ENCODE results near the gene SWAP70. TPM values are rescaled to one million over a fixed set of nuclear protein-coding genes. Genes with fewer than 3 reads are reported as not detected.

Gene SWAP70
- total RNA-seq, 2 experiments from 2014 or later: 8.4 to 10.2 TPM

DNA sequence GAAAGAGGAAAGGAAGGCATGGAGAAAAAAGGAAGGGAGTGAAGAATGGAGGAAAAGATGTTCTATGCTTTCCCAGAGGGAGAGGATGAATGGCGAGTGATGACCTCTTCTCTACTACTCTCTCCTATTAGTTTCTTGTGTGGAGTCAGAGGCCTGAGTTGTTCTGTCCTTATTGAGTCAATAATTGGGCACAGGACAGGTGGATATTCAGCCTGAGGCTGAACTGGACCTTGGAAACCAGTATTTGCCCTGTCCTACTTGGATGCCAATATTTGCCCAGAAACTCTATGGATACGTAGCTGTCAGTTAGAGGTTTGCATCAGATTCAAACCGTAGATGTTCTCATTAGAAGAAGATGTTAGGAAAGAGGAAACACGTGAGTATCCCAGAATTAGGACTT lies 17.6 kb upstream of the SWAP70 start:
- POLR2A ChIA-PET: no interaction called here

DNA sequence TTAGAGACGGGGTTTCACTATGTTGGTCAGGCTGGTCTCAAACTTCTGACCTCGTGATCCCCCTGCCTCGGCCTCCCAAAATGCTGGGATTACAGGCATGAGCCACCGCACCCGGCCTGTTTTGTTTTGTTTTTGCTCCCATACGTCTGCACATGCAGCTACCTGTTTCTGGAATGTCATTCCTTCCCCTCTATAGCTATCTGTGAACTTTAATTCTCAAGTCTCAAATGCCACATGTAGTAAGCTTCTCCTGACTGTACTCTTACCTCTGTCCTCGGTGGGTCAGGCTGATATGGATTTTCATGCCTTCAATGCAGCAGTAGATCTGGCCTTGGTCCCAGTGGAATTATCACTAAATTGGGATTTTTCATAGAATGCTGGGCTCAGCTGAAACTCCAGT lies 12.4 kb upstream of the SWAP70 start:
- ChIA-PET POLR2A (no interaction called here), CTCF (no interaction called here)

More for the DNA sequence above, 17.6 kb upstream of the SWAP70 start:
- CTCF ChIA-PET: no interaction called here

DNA sequence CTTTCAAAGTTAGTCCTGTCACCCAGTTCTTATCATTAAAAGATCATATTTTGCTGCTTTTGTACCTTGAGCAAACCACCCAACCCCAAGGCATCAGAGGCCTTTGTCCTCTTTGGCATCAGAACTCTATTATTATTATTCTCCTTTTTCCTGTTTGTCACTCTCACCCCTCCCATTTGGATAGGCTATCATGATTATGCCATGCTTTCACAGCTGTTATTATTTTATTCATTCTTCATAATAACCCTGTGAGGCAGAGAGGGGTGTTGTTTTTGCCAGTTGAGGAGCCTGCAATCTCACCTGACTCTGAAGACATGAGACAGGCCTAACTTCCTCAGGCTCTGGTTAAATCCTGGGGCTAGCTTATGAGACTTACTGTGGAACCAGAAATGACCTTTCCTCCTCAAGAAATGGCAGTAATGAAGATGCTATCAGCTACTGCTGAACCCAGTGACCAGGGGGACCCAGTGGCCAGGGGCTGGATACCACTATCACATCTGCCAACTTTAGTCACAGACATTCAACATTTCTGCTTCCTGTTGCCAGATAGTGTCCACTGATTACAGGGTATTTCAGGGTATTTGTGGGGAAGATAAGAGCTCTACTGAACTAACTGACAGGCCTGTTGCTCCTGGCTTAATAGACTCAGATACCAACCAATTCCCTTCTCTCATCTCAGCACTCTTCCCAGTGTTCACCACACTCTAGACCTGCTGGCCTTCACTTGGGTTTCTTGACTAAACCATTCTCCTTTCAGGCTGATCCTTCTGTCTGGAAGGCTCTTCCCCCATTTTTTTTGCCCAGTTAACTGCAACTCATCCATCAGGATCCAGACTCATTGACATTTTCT lies 11.8 kb upstream of the SWAP70 start:
- ChIA-PET CTCF (interaction anchor here (0.5 kb wide), 1 partner anchor 152 kb away, joined by 3 read pairs; no protein-coding TSS in a partner anchor), POLR2A (no interaction called here)

DNA sequence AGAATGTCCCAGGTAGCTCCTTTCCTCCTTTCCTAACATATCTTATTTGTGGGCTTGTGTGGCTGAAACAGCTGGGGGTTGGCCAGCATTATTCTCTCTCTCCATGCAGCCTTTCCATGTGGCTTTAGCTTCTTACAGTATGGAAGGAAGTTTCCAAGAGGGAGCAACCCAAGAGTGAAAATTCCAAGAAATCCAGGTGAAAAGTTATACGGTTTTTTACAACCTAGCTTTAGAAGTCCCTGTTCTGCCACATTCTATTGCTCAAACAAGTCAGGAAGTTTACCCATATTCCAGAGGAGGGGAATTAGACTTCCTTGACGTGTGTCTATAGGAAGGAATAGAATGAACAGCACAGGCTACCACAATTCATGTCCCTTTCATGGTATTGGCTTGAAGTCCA lies 10.0 kb upstream of the SWAP70 start:
- CTCF ChIA-PET: no interaction called here
- POLR2A ChIA-PET: no interaction called here

DNA sequence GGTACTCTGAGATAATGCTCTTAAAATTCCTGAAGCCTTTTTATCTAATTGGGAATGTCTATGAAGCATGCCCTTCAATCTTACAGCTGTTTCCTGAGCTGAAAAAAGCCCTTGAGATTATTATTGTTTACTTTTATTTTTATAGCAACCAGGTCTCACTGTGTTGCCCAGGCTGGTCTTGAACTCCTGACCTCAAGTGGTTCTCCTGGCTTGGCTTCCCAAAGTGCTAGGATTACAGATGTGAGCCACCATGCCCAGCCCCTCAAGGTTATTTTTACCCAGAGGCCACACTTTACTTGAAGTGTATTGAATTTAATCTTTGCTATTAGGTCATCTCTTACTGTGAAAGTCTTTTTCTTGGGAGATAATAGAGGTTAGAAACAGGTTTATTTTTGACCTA lies 7.0 kb upstream of the SWAP70 start:
- ChIA-PET POLR2A (no interaction called here), CTCF (no interaction called here)

DNA sequence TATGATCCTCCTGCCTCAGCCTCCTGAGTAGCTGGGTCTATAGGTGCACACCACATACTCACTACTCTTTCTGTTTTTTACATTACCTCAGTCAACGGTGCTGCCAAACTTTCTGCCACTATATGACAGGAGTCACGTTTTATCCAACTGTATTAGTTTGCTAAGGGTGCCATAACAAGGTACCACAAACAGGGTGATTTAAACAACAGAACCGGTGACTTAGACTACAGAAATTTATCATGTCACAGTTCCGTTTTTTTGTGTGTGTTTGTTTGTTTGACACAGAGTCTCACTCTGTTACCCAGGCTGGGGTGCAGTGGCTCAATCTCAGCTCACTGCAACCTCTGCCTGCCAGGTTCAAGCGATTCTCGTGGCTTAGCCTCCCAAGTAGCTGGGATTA lies 6.3 kb upstream of the SWAP70 start:
- ChIA-PET CTCF (no interaction called here), POLR2A (no interaction called here)

DNA sequence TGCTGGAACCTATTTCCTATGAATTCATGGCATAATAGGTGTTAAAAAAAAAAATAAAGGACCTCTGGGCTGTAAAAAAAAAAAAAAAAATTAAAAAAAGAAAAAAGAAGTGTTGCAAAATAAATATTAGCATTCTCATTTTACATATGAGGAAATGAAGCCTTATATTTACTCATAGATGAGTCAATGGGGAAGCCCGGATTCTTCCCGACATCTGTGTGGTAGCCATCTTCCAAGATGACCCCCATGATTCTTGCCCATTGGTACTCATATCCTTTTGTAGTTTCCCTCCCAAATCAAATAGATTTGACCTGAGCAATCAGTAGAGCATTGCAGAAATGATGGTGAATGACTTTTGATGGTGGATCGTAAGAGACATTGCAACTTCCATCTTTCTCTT lies 3.0 kb upstream of the SWAP70 start:
- ChIA-PET CTCF (no interaction called here), POLR2A (no interaction called here)

DNA sequence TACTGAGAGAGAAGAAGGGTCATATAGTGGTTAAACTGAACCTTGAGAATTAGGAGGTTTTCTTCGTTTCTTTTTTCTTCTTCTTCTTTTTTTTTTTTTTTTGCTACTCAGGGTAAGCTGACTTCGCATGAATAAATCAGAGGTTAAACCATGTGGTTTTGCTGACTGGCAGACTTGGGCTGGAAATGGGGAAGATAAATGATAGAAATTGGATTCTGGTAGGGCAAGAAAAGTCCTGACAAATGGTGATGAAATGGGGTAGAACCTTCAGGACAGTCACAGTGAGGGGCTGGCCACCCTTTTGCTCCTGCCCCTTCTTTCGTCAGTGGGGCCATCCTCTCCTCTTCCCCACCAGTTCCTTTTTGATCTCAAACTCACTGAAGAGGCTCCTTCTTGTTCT lies 1.6 kb upstream of the SWAP70 start:
- ChIA-PET POLR2A (no interaction called here), CTCF (interaction anchor here (0.6 to 1.0 kb wide), 2 partner anchors 13 to 49 kb away, joined by 3 read pairs; no protein-coding TSS in a partner anchor)

DNA sequence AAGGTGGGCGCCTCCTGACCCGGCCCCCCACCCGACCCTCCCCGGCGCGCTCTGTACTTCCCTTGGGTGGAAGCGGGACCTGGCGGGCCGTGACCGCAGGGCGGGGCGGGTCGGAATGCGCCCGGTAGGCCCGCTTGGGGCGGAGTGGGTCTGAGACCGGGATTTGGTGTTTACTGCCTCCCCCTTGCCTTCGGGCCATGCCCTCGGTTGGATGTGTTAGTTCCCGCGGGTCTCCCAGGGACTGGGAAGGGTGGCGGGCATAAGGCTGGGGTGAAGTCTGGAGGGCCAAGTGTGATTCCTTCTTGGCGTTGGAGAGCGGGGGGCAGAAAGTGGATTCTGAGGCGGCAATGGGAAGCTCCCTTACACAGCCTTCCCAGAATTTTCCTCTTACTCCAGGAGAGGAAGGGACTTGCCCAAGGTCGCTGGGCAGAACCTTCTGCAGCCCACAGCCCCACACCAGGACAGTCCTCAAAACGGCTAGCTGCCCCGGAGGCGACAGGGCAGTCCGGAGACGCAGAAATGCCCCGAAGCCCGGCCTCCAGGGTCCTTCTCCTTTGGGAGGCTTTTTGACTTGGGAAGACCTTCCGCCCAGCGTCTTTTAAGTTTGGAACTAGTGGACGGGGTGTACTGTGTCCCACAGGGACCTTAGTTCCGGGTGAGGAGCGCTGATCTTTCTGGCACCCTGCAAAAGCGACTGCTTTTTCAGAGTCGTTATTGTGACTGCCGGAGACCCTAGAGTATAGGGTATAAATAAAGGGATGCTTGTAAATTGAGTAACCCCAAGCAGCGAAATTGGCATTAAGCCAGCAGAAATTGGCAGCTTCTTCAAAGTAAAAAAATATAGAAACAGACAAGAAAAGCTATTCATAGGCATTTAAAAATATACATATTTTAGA lies 647 bp downstream of the SWAP70 start:
- POLR2A ChIA-PET: interaction anchor here (0.6 to 0.7 kb wide), 2 partner anchors 14 to 91 kb away, joined by 3 read pairs; partner anchors contain the start of gene WEE1
- CTCF ChIA-PET: interaction anchor here (1.2 kb wide), 1 partner anchor 52 kb away, joined by 4 read pairs; no protein-coding TSS in a partner anchor

DNA sequence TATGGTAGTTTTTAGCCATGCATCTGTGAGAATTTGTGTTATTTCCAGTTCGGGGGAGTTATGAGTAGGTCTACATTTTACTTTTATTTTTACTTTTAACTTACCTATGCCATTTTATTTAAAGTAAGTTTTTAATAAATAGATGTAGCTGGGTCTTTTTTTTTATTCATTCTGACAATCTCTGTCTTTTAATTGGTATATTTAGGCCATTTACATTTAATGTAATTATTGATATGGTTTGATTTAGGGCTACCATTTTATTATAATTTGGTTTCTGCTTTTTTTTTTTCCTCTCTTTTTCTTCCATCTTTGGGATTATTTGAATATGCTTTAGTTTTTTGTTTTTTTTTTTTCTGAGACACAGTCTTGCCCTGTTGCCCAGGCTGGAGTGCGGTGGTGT lies 1.9 kb downstream of the SWAP70 start:
- ChIA-PET POLR2A (interaction anchor here (0.5 kb wide), 1 partner anchor 192 kb away, joined by 3 read pairs; no protein-coding TSS in a partner anchor), CTCF (no interaction called here)

DNA sequence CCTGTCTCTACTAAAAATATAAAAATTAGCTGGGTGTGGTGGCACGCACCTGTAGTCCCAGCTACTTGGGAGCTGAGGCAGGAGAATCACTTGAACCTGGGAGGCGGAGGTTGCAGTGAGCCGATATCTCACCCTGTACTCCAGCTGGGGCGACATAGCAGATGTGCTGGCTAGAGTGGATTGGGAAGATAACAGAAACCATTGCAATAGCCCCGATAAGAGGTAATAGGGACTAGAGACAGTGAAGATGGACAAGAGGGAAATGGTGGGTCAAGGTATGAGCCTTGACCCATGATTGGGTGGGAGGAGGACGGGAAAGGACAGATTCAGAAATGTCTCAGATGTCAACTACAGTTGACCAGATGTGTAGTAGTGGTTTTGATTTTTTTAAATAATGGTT lies 6.1 kb downstream of the SWAP70 start:
- ChIA-PET CTCF (interaction anchor here (1.5 kb wide), 1 partner anchor 13 kb away, joined by 3 read pairs; no protein-coding TSS in a partner anchor), POLR2A (interaction anchor here (0.9 kb wide), 1 partner anchor 208 kb away, joined by 5 read pairs; no protein-coding TSS in a partner anchor)

DNA sequence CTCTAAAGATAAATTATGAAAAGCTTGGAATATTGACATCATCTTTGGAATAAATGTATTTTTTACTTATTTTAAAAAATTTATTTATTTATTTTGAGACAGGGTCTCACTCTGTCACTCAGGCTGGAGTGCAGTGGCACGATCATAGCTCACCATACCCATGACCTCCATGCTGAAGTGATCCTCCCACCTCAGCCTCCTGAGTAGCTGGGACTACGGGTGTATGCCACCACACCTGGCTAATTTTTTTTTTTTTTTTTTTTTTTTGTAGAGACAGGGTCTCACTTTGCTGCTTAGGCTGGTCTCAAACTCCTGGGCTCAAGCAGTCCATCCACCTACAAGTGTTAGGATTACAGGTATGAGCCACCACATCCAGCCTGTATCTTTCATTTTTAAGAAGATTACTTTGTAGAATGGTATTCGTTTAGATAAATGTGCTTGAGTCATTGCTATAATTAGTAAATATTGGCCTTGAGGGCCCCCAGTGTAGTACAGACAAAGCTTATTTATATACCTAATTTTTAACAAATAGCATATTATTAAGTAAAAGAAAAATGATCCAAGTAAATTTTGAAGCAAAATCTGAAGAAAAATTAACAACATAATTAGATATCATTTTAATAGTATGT lies 8.5 kb downstream of the SWAP70 start:
- POLR2A ChIA-PET: no interaction called here
- CTCF ChIA-PET: interaction anchor here (0.7 kb wide), 2 partner anchors 75 to 515 kb away, joined by 3 read pairs; no protein-coding TSS in a partner anchor

DNA sequence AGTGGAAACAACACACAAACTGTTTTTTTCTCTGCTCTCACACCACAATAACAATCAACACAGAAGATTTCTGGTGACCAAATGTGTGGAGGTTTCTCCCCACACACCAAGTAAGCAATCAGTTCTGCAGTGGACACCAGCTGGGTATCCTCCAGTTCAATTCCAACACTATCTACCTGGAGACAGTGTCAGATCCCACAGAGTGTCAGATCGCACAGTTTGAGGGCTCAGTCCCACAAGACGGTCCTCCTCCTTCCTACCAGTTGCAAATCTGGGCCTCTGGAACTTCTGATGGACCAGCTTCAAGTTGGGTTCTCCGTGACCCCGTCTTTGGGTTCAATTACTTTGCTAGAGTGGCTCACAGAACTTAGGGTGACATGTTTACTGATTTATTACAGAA lies 9.0 kb downstream of the SWAP70 start:
- ChIA-PET CTCF (no interaction called here), POLR2A (no interaction called here)

DNA sequence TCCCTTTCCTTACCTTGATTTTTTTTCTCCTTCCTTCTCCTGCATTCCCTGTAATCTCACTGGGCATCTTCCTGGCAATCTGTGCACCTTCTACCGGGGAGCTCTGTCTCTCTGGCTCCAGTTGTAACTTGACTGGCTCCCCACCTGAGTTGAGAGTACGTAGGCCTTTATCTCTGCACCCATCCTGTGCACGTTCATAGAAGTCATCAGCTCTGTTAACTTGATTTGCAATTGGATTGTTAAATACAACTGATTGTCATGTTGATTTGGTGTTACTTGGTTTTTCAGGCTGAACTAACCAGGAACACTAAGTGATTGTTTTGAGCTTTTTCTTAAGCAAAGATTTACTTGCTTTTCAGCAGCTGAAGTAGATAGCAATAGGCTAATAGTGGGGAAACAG lies 11.8 kb downstream of the SWAP70 start:
- ChIA-PET POLR2A (no interaction called here), CTCF (no interaction called here)

DNA sequence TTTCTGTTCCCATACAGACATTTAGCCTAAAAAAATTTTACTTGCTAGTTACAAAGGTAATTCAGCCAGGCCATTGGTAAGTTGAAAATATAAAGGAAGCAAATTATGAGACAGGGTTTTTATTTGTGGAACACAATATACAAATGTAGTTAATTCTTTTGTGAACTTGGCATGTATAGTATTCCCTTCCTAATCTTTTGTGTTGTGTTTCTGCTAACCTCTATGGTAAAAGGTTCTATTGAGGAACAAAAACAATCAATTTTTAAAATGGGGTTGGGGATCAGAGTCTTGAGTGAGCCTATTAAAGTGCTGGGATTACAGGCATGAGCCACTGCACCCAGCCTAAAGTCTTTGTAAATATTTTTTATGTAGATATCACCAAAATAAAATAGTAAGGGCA lies 14.1 kb downstream of the SWAP70 start:
- ChIA-PET CTCF (no interaction called here), POLR2A (no interaction called here)

DNA sequence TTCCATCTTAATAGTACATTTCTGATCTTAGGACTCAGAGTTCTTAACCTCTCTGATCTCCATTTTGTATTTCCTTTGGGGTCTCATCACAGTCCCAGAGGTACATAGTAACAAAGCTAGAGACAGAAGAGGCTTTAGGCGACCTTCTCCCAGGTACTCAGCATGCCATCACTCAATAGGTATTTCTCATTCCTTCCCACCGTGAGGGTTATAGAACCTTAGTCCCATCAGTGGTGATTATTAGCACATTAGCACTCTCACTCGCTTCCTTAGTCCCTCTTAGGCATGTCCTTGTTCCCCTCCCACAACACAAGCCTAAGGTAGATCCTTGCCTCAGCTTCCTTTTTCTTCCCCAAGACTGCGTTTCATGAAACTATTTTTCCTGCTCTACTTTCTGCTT lies 14.7 kb downstream of the SWAP70 start:
- CTCF ChIA-PET: no interaction called here
- POLR2A ChIA-PET: interaction anchor here (0.7 kb wide), 1 partner anchor 15 kb away, joined by 3 read pairs; the partner anchor contains the start of gene SWAP70

DNA sequence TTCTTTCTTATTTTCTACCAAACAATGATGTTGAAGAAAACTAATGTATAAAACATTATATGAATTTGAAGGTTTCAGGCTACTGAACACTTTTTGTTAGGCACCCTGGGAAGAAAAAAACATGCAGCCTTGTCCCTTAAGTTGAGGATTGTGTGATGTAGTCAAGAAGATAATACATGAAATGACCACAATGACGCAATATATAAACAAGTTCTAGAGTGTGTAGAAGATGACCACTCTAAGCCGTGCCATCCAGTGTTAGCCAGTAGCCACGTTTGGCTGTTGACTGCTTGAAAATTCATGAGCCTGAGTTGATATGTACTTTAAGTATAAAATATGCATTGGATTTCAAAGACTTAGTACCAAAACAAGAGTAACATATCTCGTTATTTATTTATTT lies 16.2 kb downstream of the SWAP70 start:
- ChIA-PET POLR2A (no interaction called here), CTCF (no interaction called here)

DNA sequence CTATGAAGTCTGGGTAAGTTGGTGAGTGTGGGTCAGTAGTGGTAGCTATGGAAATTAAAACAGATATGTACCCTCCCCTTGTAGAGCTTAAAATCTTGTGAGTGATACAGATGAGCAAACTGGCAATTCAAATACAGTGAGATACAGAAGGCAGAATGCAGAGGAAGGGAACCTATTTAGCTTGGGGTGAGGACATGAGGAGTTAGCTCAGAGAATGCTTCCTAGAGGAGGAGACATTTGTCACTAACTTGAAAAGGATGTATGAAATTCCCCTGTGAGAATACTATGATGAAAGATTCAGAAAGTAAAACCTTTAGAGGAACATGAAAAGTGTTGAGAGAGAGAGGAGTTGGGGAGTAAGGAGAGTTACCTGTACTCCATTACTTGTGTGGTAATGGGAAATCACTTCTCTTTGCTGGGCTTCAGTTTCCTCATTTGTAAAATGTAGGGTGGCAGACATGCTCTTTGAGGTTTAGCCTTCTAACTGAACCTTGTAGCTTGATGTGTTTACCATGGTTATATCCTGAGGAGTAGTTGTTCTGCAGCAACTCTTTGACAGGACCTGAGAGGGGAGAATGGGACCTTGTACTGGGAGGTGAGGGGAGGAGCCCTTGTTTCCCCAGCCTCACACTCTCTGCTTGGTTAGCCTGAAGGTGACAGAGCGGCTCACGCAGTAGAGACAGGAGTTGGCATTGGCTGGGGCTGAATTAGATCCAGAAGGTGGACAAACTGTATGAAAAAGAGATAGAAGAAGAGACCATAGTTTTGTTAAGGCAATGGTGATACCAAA lies 17.9 kb downstream of the SWAP70 start:
- ChIA-PET POLR2A (no interaction called here), CTCF (interaction anchor here (1.0 kb wide), 1 partner anchor 11 kb away, joined by 3 read pairs; no protein-coding TSS in a partner anchor)

DNA sequence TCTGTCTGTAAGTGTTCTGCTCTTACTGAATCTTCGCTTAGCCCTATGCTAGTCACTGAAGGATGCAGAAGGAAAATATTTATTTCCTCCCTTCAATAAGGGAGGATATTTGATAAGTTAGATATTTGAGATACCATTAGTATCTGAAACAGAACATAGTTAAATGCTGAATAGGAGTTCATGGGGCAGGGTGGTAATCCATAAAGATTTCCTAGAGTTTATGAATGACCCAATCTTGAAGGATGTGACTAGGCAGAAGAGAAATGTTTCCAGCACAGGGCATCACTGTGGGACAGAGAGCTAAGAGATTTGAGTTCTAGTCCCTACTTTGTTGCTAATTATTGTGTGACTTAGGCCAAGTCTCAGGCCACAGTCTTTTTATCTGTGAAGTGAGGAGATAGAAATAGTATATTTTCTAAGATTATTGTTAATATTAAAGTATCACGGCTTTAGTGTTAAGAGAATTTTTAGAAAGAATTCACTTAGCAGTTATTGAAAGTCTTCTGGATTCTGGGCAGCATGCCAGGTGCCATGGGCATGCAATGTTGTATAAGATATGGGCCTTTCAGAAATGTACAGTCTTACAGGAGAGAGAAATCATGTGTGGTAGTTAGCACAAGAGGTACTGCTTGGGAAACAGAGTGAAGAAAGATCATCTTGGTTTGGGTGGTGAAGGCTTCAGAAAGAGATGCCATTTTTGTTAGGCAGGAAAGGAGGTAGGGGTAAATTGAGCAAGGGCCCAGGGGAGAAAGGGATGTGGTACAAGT lies 24.0 kb downstream of the SWAP70 start:
- POLR2A ChIA-PET: no interaction called here
- CTCF ChIA-PET: no interaction called here

Data from activated CD8-positive, alpha-beta memory T cell treated with anti-CD3 and anti-CD28 coated beads for 36 hours (primary cell).